Measurements from ENCODE around the gene SLC48A1. TPM values are rescaled to one million over a fixed set of nuclear protein-coding genes. Genes with fewer than 3 reads are reported as not detected.

The SLC48A1 gene
- total RNA-seq, 1 experiment from 2014 or later: 20.0 TPM

GRCh38 chr12:47795814-47796411, 22.9 kb downstream of the SLC48A1 start:
- H3K36me3 ChIP-seq (ENCODE audit: control insufficient read depth in 1 of 2, insufficient read depth in 2 of 2, low read length in 2 of 2): peaks cover 0 to 7% of the 10 kb centered on the region in 2 experiments; a peak in 3 of 4 replicates
- H3K9me3 ChIP-seq (ENCODE audit: control insufficient read depth in 1 of 2, insufficient read depth in 1 of 2, low read depth in 1 of 2, low read length in 2 of 2): no peaks in the 10 kb centered on the region
- intact Hi-C loops (cut with micrococcal nuclease): no loop called here
- no peak overlapping the region for H3K9ac ChIP-seq (ENCODE audit: low read length)
- H3K79me2 ChIP-seq (ENCODE audit: insufficient read depth, low read length): no peaks in the 10 kb centered on the region
- no peaks in the 10 kb centered on the region for H3K27me3 ChIP-seq (ENCODE audit: insufficient read depth, low read length)
- H4K20me1 ChIP-seq (ENCODE audit: insufficient read depth): no peaks in the 10 kb centered on the region
- ChIA-PET CTCF (interaction anchor here (7.7 kb wide), 1 partner anchor 42 kb away, joined by 85 read pairs; no protein-coding TSS in a partner anchor), POLR2A (no interaction called here), RAD21 (ENCODE audit: low non-redundant PET in 1 of 2, low total read pairs in 2 of 2, uncharacterized antibody in 2 of 2, unreplicated experiment in 2 of 2) (no interaction called here)
- ATAC-seq (no peak), DNase-seq (ENCODE audit: low read depth, low spot score) (no peak)
- H2AFZ ChIP-seq (ENCODE audit: low read depth, low read length, poor library complexity, severe bottlenecking): no peak overlapping the region
- no peak overlapping the region for H3K27ac ChIP-seq (ENCODE audit: low read depth, low read length)
- H3K4me2 ChIP-seq (ENCODE audit: low read length): no peak overlapping the region
- H3K4me1 ChIP-seq (ENCODE audit: control insufficient read depth in 1 of 2, insufficient read depth in 2 of 2, low read length in 2 of 2): no peaks in the 10 kb centered on the region
- BruUV-seq (replicated peaks): no TSS peak
- TF ChIP-seq POLR2A (IDR thresholded peaks at IDR 0.05; ENCODE audit: borderline replicate concordance, extremely low read depth, insufficient read depth, insufficient read length) (no peak), JUND (IDR thresholded peaks at IDR 0.05) (no peak), CBX3 (IDR thresholded peaks at IDR 0.05; ENCODE audit: low read depth) (no peak), EZH2 (IDR thresholded peaks at IDR 0.05) (no peak), ZNF274 (IDR thresholded peaks at IDR 0.05; ENCODE audit: low read depth, low read length) (no peak)
- no peaks in the 10 kb centered on the region for H3K9me2 ChIP-seq (ENCODE audit: insufficient read depth)
- H3K4me3 ChIP-seq (replicated peaks in 1 of 2; ENCODE audit: low read depth in 1 of 2, low read length in 2 of 2): no peak overlapping the region

GRCh38 chr12:47797441-47797840, 24.4 kb downstream of the SLC48A1 start:
- CTCF ChIA-PET: interaction anchor here (0.6 to 7.7 kb wide), 2 partner anchors 41 to 43 kb away, joined by 3 to 85 read pairs; no protein-coding TSS in a partner anchor
- H3K4me2 ChIP-seq (ENCODE audit: low read length): no peak overlapping the region
- TF ChIP-seq TCF7L2 (IDR thresholded peaks at IDR 0.05; ENCODE audit: borderline replicate concordance, extremely low read depth, insufficient read depth, insufficient read length): no peak
- TF ChIP-seq EZH2phosphoT487 (IDR thresholded peaks at IDR 0.05; ENCODE audit: borderline replicate concordance): no peak
- peak; percentile 47 to 62 (median 51); a peak in 5 of 6 replicates for TF ChIP-seq CTCF (IDR thresholded peaks at IDR 0.05 in 2 of 3, conservative IDR thresholded peaks at IDR 0.05 in 1 of 3; ENCODE audit: borderline replicate concordance in 1 of 3, insufficient read depth in 1 of 3, low read depth in 2 of 3, low read length in 2 of 3)
- TF ChIP-seq RAD21 (IDR thresholded peaks at IDR 0.05; ENCODE audit: low read depth): peak; percentile 86
- no peak for TF ChIP-seq ATF3 (IDR thresholded peaks at IDR 0.05)
- no peak for TF ChIP-seq FOSL1 (IDR thresholded peaks at IDR 0.05; ENCODE audit: low read depth)
- no peak for TF ChIP-seq MAX (IDR thresholded peaks at IDR 0.05)
- H3K9me3 ChIP-seq (ENCODE audit: control insufficient read depth in 1 of 2, insufficient read depth in 1 of 2, low read depth in 1 of 2, low read length in 2 of 2): no peaks in the 10 kb centered on the region
- H3K9ac ChIP-seq (ENCODE audit: low read length): no peak overlapping the region
- no peaks in the 10 kb centered on the region for H3K4me1 ChIP-seq (ENCODE audit: control insufficient read depth in 1 of 2, insufficient read depth in 2 of 2, low read length in 2 of 2)
- POLR2A ChIA-PET: no interaction called here
- RAD21 ChIA-PET (ENCODE audit: low non-redundant PET in 1 of 2, low total read pairs in 2 of 2, uncharacterized antibody in 2 of 2, unreplicated experiment in 2 of 2): interaction anchor here (0.7 to 1.0 kb wide), 5 partner anchors 32 to 41 kb away, joined by 3 to 25 read pairs (median 4); no protein-coding TSS in a partner anchor
- no peaks in the 10 kb centered on the region for H3K9me2 ChIP-seq (ENCODE audit: insufficient read depth)
- H3K27ac ChIP-seq (ENCODE audit: low read depth, low read length): no peak overlapping the region
- H3K27me3 ChIP-seq (ENCODE audit: insufficient read depth, low read length): no peaks in the 10 kb centered on the region
- no TSS peak for BruUV-seq (replicated peaks)
- H3K36me3 ChIP-seq (ENCODE audit: control insufficient read depth in 1 of 2, insufficient read depth in 2 of 2, low read length in 2 of 2): peaks cover 0 to 7% of the 10 kb centered on the region in 2 experiments; a peak in 3 of 4 replicates
- ATAC-seq (peak; percentile 89), DNase-seq (ENCODE audit: low read depth, low spot score) (no peak)
- intact Hi-C loops (cut with micrococcal nuclease): loop anchor here (1.0 kb wide), 1 partner anchor 41 kb away; no protein-coding TSS in a partner anchor
- H3K4me3 ChIP-seq (replicated peaks in 1 of 2; ENCODE audit: low read depth in 1 of 2, low read length in 2 of 2): no peak overlapping the region
- H3K79me2 ChIP-seq (ENCODE audit: insufficient read depth, low read length): no peaks in the 10 kb centered on the region; the same call in 1 of the 2 replicates
- H2AFZ ChIP-seq (ENCODE audit: low read depth, low read length, poor library complexity, severe bottlenecking): no peak overlapping the region
- H4K20me1 ChIP-seq (ENCODE audit: insufficient read depth): no peaks in the 10 kb centered on the region
